Kidney (tissue), 14 donors: ENCODE results near the gene ASCL5. TPM values are rescaled to one million over a fixed set of nuclear protein-coding genes. Genes with fewer than 3 reads are reported as not detected.

Experiments used
- DNase-seq, 5 donors: peaks; one replicate each; pipeline ENCODE4 v3.0.0-alpha.2; 2013 to 2020
- FAIRE-seq: peaks from 2 replicates; lab custom pipeline; 2012; peaks lifted over from hg19 to GRCh38; lab: Jason Lieb, UNC
- H3K27ac ChIP-seq, 2 donors: one replicate each; pipeline ENCODE4 v1.7.0; 2013; ENCODE audit warnings: low read depth in 2 of 2, low read length in 2 of 2, inconsistent platforms in 1 of 2
- H3K27me3 ChIP-seq: one replicate; pipeline ENCODE4 v1.7.1; 2013; ENCODE audit warnings: low read length, inconsistent platforms; ENCODE audit not compliant: control insufficient read depth, insufficient read depth
- H3K36me3 ChIP-seq, 3 donors: one replicate each; pipeline versions ENCODE4 v1.7.0 to v1.7.1; 2013; ENCODE audit warnings: low read length in 3 of 3, control low read depth in 1 of 3, inconsistent platforms in 1 of 3; ENCODE audit not compliant: insufficient read depth in 3 of 3, control insufficient read depth in 2 of 3
- H3K4me1 ChIP-seq, 3 donors: one replicate each; pipeline versions ENCODE4 v1.7.0 to v1.7.1; 2013; ENCODE audit warnings: low read length in 3 of 3, inconsistent platforms in 1 of 3, low read depth in 1 of 3; ENCODE audit not compliant: control insufficient read depth in 2 of 3, insufficient read depth in 2 of 3
- H3K4me3 ChIP-seq, 3 donors: one replicate each; pipeline versions ENCODE4 v1.7.0 to v1.8.1; 2013; ENCODE audit warnings: low read length in 3 of 3, control low read depth in 1 of 3, inconsistent platforms in 1 of 3
- H3K9ac ChIP-seq, 3 donors: one replicate each; pipeline versions ENCODE4 v1.7.0 to v1.7.1; 2013; ENCODE audit warnings: low read length in 3 of 3, control low read depth in 1 of 3, inconsistent platforms in 1 of 3
- H3K9me3 ChIP-seq, 3 donors: one replicate each; pipeline versions ENCODE4 v1.7.0 to v1.7.1; 2013; ENCODE audit warnings: low read length in 3 of 3, control low read depth in 1 of 3, inconsistent platforms in 1 of 3; ENCODE audit not compliant: control insufficient read depth in 2 of 3, insufficient read depth in 1 of 3
- CTCF ChIP-seq: IDR thresholded peaks from 3 replicates; pipeline ENCODE4 v1.5.1; 2012; ENCODE audit warnings: mild to moderate bottlenecking, moderate library complexity, borderline replicate concordance; ENCODE audit not compliant: insufficient read depth; ENCODE audit errors: extremely low read depth
- intact Hi-C: fragments of 100-400 bp; cut with DNase I; formaldehyde crosslinking; loops from one replicate; pipeline ENCODE4 v1.11.1; 2022
- polyA plus RNA-seq: library from polyadenylated mRNA; stranded (reverse); fragments of 350-450 nt; fragmentation: Illumina TruSeq; extraction: RNeasy Lipid Tissue Mini Kit (QIAGEN cat#74804); gene quantifications from one replicate; pipeline ENCODE4 v1.2.3, GENCODE V29; 2014; ENCODE audit warnings: low read depth, low replicate concordance; ENCODE audit not compliant: insufficient read depth
- total RNA-seq: library from RNA; stranded (reverse); fragmentation: NEBNext Ultra II Directional; extraction: Animal tissue kit (Norgen Biotek cat#: 25700); gene quantifications from one replicate; pipeline ENCODE4 v1.2.1, GENCODE V29; 2021
- donor health status: control.
- donor health status: control.
- donor health status: control.
- donor health status: control.
- donor health status: control.
- donor health status: DM: yes; HTN: yes; CAD: no.
- donor health status: Normal renal cell carcinoma (clear cell type).

Gene ASCL5
- total and polyA plus RNA-seq, 2 donors from 2014 or later: not detected

- DNase-seq (peak; percentile 99 to 100 (median 99)), FAIRE-seq (no peak)
- Histone ChIP-seq H3K36me3 (peaks cover 0 to 11% (median 0%) of the 10 kb centered on the region in 3 donors), H3K9ac (peak within 1 kb of the TSS; percentile 41 to 83 (median 67)), H3K27ac (peak within 1 kb of the TSS in 1 of 2 donors; percentile 87), H3K9me3 (no peaks in the 10 kb centered on the region), H3K4me1 (peaks cover 0 to 8% (median 3%) of the 10 kb centered on the region in 3 donors), H3K4me3 (peak within 1 kb of the TSS; percentile 60 to 86 (median 78)), H3K27me3 (no peaks in the 10 kb centered on the region)
- no peak for TF ChIP-seq CTCF
- intact Hi-C loops: no loop called here
These were observed 27.6 kb upstream of the ASCL5 start, which contains the start of gene TMEM9 for GRCh38 chr1:201154389-201155165. Gene TMEM9, minus strand, starts transcription at chr1:201154474. Its CDS starts 551 bp downstream, at chr1:201153923.

- intact Hi-C loops: no loop called here
- DNase-seq: no peak
- Histone ChIP-seq H3K9me3 (no peaks in the 10 kb centered on the region), H3K36me3 (peaks cover 0 to 11% (median 0%) of the 10 kb centered on the region in 3 donors), H3K9ac (peak overlapping the region; percentile 30 to 67 (median 41)), H3K4me1 (peaks cover 0 to 8% (median 3%) of the 10 kb centered on the region in 3 donors), H3K27ac (peak overlapping the region in 1 of 2 donors; percentile 15), H3K27me3 (no peaks in the 10 kb centered on the region), H3K4me3 (peak overlapping the region; percentile 60 to 78 (median 69))
- FAIRE-seq: no peak
- no peak for TF ChIP-seq CTCF
These were observed 26.7 kb upstream of the ASCL5 start for GRCh38 chr1:201153474-201154388.

GRCh38 chr1:201149400-201149799 is 22.4 kb upstream of the ASCL5 start:
- DNase-seq: peak in 2 of 5 donors; percentile 49 to 63
- TF ChIP-seq CTCF: peak; percentile 33
- H3K4me3 ChIP-seq: no peak overlapping the region
- H3K4me1 ChIP-seq: peaks cover 0 to 3% (median 0%) of the 10 kb centered on the region in 3 donors
- FAIRE-seq: no peak
- intact Hi-C loops: no loop called here
- no peaks in the 10 kb centered on the region for H3K9me3 ChIP-seq
- no peak overlapping the region for H3K9ac ChIP-seq
- peaks cover 7 to 23% (median 15%) of the 10 kb centered on the region in 3 donors for H3K36me3 ChIP-seq
- H3K27ac ChIP-seq: no peak overlapping the region
- H3K27me3 ChIP-seq: no peaks in the 10 kb centered on the region
